ENCODE measurements around the gene RIPPLY3.

The RIPPLY3 gene

DNA sequence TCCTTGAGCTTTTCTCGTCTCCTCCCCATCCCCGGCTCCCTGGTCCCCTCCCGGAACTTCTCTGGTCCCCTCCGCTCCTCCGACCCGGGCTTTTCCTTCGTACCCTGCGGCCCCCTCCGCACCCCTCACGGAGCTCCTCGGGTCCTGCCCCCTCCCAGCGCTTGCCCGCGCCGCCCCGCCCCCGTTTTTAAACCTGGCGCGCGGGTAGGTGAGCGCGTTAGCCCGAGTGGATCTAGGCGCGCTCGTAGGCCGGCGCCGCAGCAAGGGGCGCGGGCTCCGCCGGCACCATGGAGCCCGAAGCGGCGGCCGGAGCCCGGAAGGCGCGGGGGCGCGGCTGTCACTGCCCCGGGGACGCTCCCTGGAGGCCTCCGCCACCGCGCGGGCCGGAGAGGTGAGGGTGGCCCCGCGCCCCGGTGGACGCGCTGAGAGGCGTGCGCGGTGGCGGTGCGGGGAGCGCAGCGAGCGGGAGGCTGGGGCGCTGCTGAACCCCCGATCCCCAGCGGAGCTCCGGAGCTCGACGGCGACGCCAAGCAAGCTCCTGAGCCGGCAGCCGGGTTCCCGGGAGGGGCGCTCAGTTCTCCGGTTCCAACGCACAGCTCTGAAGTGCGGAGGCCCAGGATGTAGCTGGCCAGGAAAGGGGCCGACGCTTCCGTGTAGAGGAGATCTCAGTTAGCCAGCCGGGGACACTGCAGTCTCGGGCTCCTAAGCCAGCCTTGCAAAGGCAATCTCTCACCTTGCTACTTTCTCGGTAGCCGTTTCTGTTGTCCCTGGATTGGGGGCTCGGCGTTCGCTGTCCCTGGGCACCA is at the start of gene RIPPLY3:
TSS of gene RIPPLY3 (plus strand) at position 217 of the 806 bp plus-strand sequence. CDS start at position 288, 71 bp downstream.
- TF ChIP-seq, protein P1, sequence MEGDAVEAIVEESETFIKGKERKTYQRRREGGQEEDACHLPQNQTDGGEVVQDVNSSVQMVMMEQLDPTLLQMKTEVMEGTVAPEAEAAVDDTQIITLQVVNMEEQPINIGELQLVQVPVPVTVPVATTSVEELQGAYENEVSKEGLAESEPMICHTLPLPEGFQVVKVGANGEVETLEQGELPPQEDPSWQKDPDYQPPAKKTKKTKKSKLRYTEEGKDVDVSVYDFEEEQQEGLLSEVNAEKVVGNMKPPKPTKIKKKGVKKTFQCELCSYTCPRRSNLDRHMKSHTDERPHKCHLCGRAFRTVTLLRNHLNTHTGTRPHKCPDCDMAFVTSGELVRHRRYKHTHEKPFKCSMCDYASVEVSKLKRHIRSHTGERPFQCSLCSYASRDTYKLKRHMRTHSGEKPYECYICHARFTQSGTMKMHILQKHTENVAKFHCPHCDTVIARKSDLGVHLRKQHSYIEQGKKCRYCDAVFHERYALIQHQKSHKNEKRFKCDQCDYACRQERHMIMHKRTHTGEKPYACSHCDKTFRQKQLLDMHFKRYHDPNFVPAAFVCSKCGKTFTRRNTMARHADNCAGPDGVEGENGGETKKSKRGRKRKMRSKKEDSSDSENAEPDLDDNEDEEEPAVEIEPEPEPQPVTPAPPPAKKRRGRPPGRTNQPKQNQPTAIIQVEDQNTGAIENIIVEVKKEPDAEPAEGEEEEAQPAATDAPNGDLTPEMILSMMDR (conservative IDR thresholded peaks at IDR 0.05; ENCODE audit: control insufficient read depth, insufficient read depth, low read depth, low read length): no peak
- no peak for DNase-seq (ENCODE audit: low read depth)
- H3K4me3 ChIP-seq (ENCODE audit: control insufficient read depth, low read depth, low read length): peak within 1 kb of the TSS; percentile 28

DNA sequence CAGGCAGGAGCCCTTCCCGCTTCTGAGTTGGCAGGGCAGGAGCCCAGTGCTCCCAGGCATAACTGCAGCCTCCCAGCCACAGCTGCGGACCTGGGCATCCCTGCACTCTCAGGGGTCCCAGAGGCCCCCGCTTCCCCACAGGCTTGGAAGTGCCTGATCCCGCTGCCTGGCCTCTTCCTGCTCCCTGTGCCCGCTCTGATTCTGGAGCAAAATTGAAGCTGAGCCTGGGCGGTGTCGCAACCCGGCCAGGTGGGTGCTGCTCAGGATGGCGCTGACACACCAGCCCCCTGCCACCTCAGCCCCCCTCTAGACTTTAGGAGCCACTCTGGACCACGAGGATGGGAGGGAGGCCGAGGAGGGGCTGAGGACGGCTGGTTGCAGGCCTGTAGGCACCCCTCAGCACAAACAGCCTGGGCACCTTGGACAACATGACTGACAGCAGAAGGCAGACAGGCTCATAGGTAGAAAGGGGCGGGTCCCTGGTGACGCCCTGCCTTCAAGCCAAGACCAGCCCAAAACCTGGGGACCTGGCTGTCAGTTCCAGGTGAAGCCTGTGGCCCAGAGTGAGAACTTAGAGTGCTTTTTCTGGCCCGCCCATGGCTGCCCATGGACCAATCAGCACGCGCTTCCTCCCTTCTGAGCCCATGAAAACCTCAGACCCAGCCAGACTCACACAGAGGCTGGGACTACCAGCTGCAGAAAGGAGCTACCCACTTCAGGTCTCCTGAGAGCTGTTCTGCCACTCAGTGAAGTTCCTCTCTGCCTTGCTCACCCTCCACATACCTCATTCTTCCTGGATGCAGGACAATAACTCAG is 47.3 kb upstream of the RIPPLY3 start:
- H3K4me3 ChIP-seq (ENCODE audit: control insufficient read depth, low read depth, low read length): no peak overlapping the region
- TF ChIP-seq, protein P1 (conservative IDR thresholded peaks at IDR 0.05; ENCODE audit: control insufficient read depth, insufficient read depth, low read depth, low read length): no peak
- DNase-seq (ENCODE audit: low read depth): no peak

DNA sequence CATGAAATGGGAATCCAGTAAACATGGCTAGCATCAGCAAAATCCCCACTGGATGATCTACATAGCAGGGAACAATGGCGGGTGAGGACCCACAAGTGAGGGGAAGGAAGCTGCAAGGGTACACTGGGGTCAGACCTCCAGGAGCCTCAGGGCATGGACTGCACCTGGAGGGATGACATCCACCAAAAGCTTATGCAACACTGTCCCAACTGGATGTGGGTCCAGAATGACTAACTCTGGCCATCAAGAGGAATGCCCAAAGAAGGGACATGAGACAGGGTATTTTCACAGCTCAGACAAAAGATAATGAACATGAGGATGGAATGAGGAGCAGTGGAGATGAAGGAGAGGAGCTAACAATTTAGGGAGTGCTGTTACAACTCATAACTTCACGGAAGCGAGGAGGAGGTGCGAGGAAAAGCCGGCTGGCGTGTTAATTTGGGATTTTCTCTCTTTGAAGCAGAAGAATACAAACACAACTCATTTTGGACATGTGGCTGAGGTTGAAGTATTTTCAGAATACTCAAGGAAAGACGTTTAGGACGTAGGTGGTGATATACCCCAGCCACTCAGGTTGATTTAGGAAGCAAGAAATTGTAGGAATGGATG is 45.7 kb upstream of the RIPPLY3 start:
- TF ChIP-seq, protein P1 (conservative IDR thresholded peaks at IDR 0.05; ENCODE audit: control insufficient read depth, insufficient read depth, low read depth, low read length): no peak
- H3K4me3 ChIP-seq (ENCODE audit: control insufficient read depth, low read depth, low read length): no peak overlapping the region
- DNase-seq (ENCODE audit: low read depth): no peak

DNA sequence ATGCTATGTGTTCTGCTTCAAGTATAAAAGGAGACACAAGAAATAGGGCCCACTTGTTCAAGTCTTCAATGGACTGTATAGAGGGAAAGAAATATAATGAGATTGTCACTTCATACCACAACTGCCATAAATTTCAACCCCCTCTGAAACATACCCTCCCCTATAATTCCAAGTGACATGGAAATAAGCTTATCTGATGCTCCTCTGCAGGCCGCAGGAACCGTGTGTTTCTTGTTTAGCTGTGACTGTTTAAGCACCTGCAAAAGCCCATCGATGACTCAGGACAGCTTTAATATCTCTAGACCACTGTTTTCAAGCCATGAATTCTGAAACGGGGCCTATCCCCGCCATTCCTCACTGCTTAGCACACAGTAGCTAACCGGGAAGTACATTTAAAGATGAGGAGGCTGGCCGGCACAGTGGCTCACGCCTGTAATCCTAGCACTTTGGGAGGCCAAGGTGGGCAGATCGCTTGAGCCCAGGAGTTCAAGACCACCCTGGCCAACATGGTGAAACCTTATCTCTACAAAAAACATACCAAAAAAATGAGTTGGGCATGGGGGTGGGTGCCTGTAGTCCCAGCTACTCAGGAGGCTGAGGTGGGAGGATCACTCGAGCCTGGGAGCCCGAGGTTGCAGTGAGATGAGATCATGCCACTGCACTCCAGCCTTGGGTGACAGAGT is 44.3 kb upstream of the RIPPLY3 start:
- H3K4me3 ChIP-seq (ENCODE audit: control insufficient read depth, low read depth, low read length): no peak overlapping the region
- DNase-seq (ENCODE audit: low read depth): no peak
- TF ChIP-seq, protein P1 (conservative IDR thresholded peaks at IDR 0.05; ENCODE audit: control insufficient read depth, insufficient read depth, low read depth, low read length): no peak

GRCh38 chr21:36964398-36964797 is 42.1 kb upstream of the RIPPLY3 start:
- TF ChIP-seq, protein P1 (conservative IDR thresholded peaks at IDR 0.05; ENCODE audit: control insufficient read depth, insufficient read depth, low read depth, low read length): no peak

More at GRCh38 chr21:36964398-36964797, 42.1 kb upstream of the RIPPLY3 start:
- H3K4me3 ChIP-seq (ENCODE audit: control insufficient read depth, low read depth, low read length): no peak overlapping the region
- no peak for DNase-seq (ENCODE audit: low read depth)
